ENCODE data around the gene TNFSF8. TPM values are rescaled to one million over a fixed set of nuclear protein-coding genes. Genes with fewer than 3 reads are reported as not detected.

TNFSF8 gene
- total and polyA plus RNA-seq, 2 donors (not counting 3 experiments of a cell fraction or from before 2014, with no cell fraction given) = not detected

GRCh38 chr9:114898741-114899140, 31.6 kb downstream of the TNFSF8 start:
- Histone ChIP-seq H3K27ac (ENCODE audit: insufficient read depth, low read depth, low read length) (peak overlapping the region; percentile 85), H3K4me2 (ENCODE audit: insufficient read depth, low read length) (peak overlapping the region; percentile 51), H2AFZ (ENCODE audit: low read depth, low read length) (peak overlapping the region; percentile 4), H3K4me1 (ENCODE audit: control insufficient read depth, extremely low read depth, insufficient read depth, low read length) (peaks cover 65% of the 10 kb centered on the region), H4K20me1 (replicated peaks; ENCODE audit: control insufficient read depth, extremely low read depth, insufficient read depth, low read length) (no peaks in the 10 kb centered on the region), H3K4me3 (replicated peaks in 1 of 3; ENCODE audit: insufficient read depth in 1 of 3, low read depth in 1 of 3, low read length in 3 of 3) (peak overlapping the region in 1 of 3 experiments; percentile 2), H3K79me2 (ENCODE audit: control insufficient read depth, insufficient read depth, low read length) (no peaks in the 10 kb centered on the region), H3K9me3 (replicated peaks; ENCODE audit: control insufficient read depth, insufficient read depth, low read length) (no peaks in the 10 kb centered on the region), H3K27me3 (ENCODE audit: control insufficient read depth in 2 of 2, insufficient read depth in 2 of 2, low read length in 2 of 2) (no peaks in the 10 kb centered on the region), H3K36me3 (ENCODE audit: control insufficient read depth in 2 of 2, extremely low read depth in 1 of 2, insufficient read depth in 2 of 2, low read length in 2 of 2) (no peaks in the 10 kb centered on the region), H3K9me1 (replicated peaks; ENCODE audit: control insufficient read depth, extremely low read depth, insufficient read depth, low read length) (no peaks in the 10 kb centered on the region), H3K9ac (replicated peaks; ENCODE audit: extremely low read depth, insufficient read depth, low read length) (peak overlapping the region; percentile 30)
- peak; percentile 84 for FAIRE-seq
- peak; percentile 81 for DNase-seq (ENCODE audit: low read depth, low spot score)
- dilution Hi-C loops (cut with MboI; ENCODE audit: extremely low pct_ligation_motif_present, low sequenced_read_pairs) (no loop called here), intact Hi-C loops (cut with micrococcal nuclease) (loop anchor here (1.0 to 5.0 kb wide), 2 partner anchors 119 to 391 kb away; partner anchors contain the start of gene WHRN)
- no TSS peak for BruUV-seq (replicated peaks)
- POLR2A ChIA-PET = interaction anchor here (0.8 to 1.2 kb wide), 2 partner anchors 8 to 501 kb away, joined by 3 read pairs; no protein-coding TSS in a partner anchor
- CTCF ChIA-PET = interaction anchor here (0.5 to 6.9 kb wide), 7 partner anchors 9 to 1223 kb away, joined by 3 to 81 read pairs (median 4); partner anchors contain the start of genes TEX48 and TNFSF15
- TF ChIP-seq FOS (IDR thresholded peaks at IDR 0.05; ENCODE audit: borderline replicate concordance, insufficient read depth, low read length) = peak; percentile 28
- no peak for TF ChIP-seq EZH2 (IDR thresholded peaks at IDR 0.05; ENCODE audit: borderline replicate concordance, low read depth, low read length, severe bottlenecking)
- TF ChIP-seq MAX (IDR thresholded peaks at IDR 0.05; ENCODE audit: insufficient read depth, insufficient read length) = no peak
- peak; percentile 17 for TF ChIP-seq JUN (IDR thresholded peaks at IDR 0.05; ENCODE audit: borderline replicate concordance, insufficient read depth, insufficient read length, low read depth)
- peak; percentile 89 for TF ChIP-seq GATA2 (IDR thresholded peaks at IDR 0.05; ENCODE audit: insufficient read depth, insufficient read length, low read depth, low read length)
- peak; percentile 57 for TF ChIP-seq POLR2A (IDR thresholded peaks at IDR 0.05; ENCODE audit: low read depth, low read length)
- peak; percentile 74 for TF ChIP-seq POLR2AphosphoS5 (IDR thresholded peaks at IDR 0.05; ENCODE audit: insufficient read depth, low read depth, low read length)

DNA sequence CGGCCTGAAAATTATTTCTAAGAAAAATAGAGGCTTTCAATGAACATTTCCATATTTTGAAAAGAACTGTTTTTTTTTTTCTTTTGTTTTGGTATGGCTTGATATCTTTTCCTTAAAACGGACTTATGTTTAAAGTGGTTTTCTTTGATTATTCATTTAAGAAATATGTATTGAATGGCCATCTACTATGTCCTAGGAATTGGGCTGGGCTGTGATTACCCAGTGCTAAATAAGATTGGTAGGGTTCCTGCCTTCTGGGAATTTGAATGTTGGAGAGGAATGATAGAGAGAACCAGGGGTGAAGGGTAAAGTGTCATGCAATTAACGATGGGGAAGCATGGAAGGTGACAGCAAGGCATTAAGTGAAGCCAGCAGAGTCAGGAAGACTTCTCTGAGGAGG, 33.2 kb downstream of the TNFSF8 start:
- Histone ChIP-seq H3K36me3 (ENCODE audit: control insufficient read depth in 2 of 2, extremely low read depth in 1 of 2, insufficient read depth in 2 of 2, low read length in 2 of 2) (no peaks in the 10 kb centered on the region), H3K9me1 (replicated peaks; ENCODE audit: control insufficient read depth, extremely low read depth, insufficient read depth, low read length) (no peaks in the 10 kb centered on the region), H3K4me3 (replicated peaks in 1 of 3; ENCODE audit: insufficient read depth in 1 of 3, low read depth in 1 of 3, low read length in 3 of 3) (no peak overlapping the region), H3K27me3 (ENCODE audit: control insufficient read depth in 2 of 2, insufficient read depth in 2 of 2, low read length in 2 of 2) (no peaks in the 10 kb centered on the region), H2AFZ (ENCODE audit: low read depth, low read length) (no peak overlapping the region), H4K20me1 (replicated peaks; ENCODE audit: control insufficient read depth, extremely low read depth, insufficient read depth, low read length) (no peaks in the 10 kb centered on the region), H3K79me2 (ENCODE audit: control insufficient read depth, insufficient read depth, low read length) (no peaks in the 10 kb centered on the region), H3K4me2 (ENCODE audit: insufficient read depth, low read length) (no peak overlapping the region), H3K4me1 (ENCODE audit: control insufficient read depth, extremely low read depth, insufficient read depth, low read length) (peaks cover 72% of the 10 kb centered on the region), H3K9me3 (replicated peaks; ENCODE audit: control insufficient read depth, insufficient read depth, low read length) (no peaks in the 10 kb centered on the region), H3K9ac (replicated peaks; ENCODE audit: extremely low read depth, insufficient read depth, low read length) (no peak overlapping the region), H3K27ac (ENCODE audit: insufficient read depth, low read depth, low read length) (peak overlapping the region; percentile 44)
- TF ChIP-seq POLR2A (IDR thresholded peaks at IDR 0.05; ENCODE audit: low read depth, low read length) = no peak
- no peak for TF ChIP-seq EZH2 (IDR thresholded peaks at IDR 0.05; ENCODE audit: borderline replicate concordance, low read depth, low read length, severe bottlenecking)
- dilution Hi-C loops (cut with MboI; ENCODE audit: extremely low pct_ligation_motif_present, low sequenced_read_pairs) (no loop called here), intact Hi-C loops (cut with micrococcal nuclease) (loop anchor here (5.0 kb wide), 1 partner anchor 390 kb away; the partner anchor contains the start of gene WHRN)
- no TSS peak for BruUV-seq (replicated peaks)
- DNase-seq (ENCODE audit: low read depth, low spot score) (no peak), FAIRE-seq (no peak)
- CTCF ChIA-PET = interaction anchor here (6.9 kb wide), 1 partner anchor 11 kb away, joined by 81 read pairs; no protein-coding TSS in a partner anchor
- POLR2A ChIA-PET = no interaction called here
